Stimulated activated CD8-positive, alpha-beta memory T cell treated with anti-CD3 and anti-CD28 coated beads, Interleukin-15, amount 100 ng/mL, for 24 hours (primary cell): ENCODE measurements around the gene TMEM203.
A peak's percentile ranks its signal among the peaks of the same experiment; 100 is the strongest.

Source experiments
- DNase-seq: peaks from one replicate; pipeline ENCODE4 v3.0.0-alpha.2; 2020; ENCODE audit warnings: low read depth

TMEM203 gene

GRCh38 chr9:137194388-137194787 lies 11.1 kb downstream of the TMEM203 start:
- no peak for DNase-seq

DNA sequence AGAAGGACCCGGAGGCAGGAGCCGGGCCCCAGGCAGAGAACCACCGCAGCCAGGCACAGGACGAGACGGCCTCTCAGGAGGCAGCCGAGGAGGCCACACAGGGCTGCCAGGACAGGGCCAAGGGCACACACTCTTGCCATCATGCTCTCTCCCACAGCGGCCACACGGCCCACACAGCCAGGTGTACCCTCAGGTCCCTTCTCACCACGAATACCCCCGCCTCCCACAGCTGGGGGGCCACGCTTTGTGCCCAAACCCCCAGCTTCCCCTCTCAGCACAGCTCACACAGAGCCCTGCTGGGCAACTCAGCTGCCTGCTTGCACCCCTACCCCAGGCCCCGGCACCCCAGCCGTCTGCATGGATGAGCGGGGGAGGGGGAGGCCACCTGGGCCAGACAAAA lies 11.7 kb downstream of the TMEM203 start:
- DNase-seq = no peak

GRCh38 chr9:137192859-137193258 lies 12.6 kb downstream of the TMEM203 start:
- DNase-seq = no peak

- no peak for DNase-seq
These were observed 13.0 kb downstream of the TMEM203 start for GRCh38 chr9:137192448-137192780.

- DNase-seq = no peak
These were observed 13.6 kb downstream of the TMEM203 start for GRCh38 chr9:137191691-137192447.

- DNase-seq = no peak
These were observed 14.2 kb downstream of the TMEM203 start for GRCh38 chr9:137191245-137191644.

- DNase-seq = no peak
These were observed 15.1 kb downstream of the TMEM203 start for GRCh38 chr9:137190315-137190856.

DNA sequence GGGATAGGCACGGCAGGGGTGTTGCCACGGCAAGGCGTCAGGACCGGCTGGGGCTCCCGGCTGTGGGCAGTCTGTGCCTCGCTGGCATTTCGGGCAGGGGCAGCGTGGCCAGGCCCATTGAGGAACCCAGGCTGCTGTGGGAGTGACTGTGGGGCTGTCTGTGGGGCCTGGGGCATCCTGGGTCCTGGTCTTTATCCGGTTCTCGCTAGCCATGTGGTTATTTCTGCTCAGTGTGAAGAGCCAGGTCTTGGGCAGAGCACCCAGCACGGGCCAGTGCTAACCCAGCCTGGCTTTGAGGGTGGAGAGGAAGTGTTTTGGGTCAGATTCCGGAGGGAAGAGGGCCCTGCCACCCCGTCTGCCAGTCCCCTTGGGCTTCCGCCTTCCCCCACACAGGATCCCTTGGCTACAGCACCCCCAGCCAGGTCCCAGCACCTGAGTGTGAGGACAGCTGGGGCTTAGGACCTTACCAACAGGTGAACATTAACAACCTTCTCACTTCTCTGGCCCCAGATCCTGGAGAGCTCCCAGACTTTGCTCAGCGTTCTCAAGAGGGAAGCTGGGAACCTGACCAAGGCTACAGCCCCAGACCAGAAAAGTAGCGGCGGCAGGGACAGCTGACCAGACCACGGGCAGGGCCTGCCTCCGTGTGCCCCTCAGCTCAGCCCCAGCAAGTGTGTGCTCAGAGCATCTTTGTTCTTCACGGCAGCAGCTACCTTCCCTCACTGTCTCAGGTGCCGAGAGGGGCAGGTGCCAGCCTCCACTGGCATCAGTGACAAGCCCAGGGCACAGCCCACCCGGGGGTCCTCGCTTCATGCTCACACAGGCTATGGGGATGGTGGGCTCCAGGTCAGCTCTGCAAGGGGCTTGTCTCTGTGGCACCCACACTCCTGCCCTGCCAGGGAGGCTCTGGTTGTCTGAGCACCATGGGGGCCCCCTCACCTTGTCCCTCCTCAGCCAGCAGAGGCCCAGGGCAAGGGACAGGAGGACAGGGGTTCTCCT lies 15.9 kb downstream of the TMEM203 start:
- DNase-seq = no peak

DNA sequence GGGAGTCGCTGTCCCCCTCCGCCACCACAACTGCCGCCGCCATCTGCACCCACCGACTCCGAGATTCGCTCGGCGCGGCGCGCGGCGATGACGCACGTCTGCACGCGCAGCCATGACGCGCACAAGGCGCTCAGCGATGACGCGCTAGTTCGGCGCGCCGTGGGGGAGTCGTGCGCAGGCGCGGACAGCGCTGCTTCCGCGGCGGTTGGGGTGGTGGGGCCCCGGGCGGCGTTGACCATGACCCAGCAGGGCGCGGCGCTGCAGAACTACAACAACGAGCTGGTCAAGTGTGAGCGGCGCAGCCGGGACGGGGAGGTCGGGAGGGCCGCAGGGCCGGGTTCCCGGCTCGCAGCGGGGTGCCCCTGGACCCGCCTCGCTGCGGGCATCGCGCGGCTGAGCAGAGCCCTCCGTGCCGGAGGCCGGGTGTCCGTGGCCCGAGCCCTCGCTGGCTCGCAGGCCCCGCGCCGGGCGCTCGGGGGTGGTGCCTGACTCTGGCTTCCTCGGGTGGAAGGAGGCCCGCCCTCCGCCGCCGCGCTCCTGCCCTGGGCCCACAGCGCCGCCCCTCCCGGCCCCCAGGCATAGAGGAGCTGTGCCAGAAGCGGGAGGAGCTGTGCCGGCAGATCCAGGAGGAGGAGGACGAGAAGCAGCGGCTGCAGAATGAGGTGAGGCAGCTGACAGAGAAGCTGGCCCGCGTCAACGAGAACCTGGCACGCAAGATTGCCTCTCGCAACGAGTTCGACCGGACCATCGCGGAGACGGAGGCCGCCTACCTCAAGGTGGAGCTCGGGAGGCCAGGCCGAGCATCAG lies 16.8 kb downstream of the TMEM203 start, which contains the start of the genes ANAPC2 and SSNA1:
ANAPC2 (minus strand) TSS at position 71 of the 807 bp plus-strand sequence; CDS start at position 43, 28 bp downstream.
SSNA1 (plus strand) TSS at position 187 of the 807 bp plus-strand sequence; CDS start at position 238, 51 bp downstream.
- DNase-seq = peak; percentile 98

GRCh38 chr9:137188086-137188489 lies 17.4 kb downstream of the TMEM203 start:
- no peak for DNase-seq

- DNase-seq = no peak
These were observed 18.1 kb downstream of the TMEM203 start for GRCh38 chr9:137187386-137187785.

- DNase-seq = no peak
These were observed 19.1 kb downstream of the TMEM203 start for GRCh38 chr9:137186385-137186784.

- no peak for DNase-seq
These were observed 19.5 kb downstream of the TMEM203 start for GRCh38 chr9:137185921-137186320.

DNA sequence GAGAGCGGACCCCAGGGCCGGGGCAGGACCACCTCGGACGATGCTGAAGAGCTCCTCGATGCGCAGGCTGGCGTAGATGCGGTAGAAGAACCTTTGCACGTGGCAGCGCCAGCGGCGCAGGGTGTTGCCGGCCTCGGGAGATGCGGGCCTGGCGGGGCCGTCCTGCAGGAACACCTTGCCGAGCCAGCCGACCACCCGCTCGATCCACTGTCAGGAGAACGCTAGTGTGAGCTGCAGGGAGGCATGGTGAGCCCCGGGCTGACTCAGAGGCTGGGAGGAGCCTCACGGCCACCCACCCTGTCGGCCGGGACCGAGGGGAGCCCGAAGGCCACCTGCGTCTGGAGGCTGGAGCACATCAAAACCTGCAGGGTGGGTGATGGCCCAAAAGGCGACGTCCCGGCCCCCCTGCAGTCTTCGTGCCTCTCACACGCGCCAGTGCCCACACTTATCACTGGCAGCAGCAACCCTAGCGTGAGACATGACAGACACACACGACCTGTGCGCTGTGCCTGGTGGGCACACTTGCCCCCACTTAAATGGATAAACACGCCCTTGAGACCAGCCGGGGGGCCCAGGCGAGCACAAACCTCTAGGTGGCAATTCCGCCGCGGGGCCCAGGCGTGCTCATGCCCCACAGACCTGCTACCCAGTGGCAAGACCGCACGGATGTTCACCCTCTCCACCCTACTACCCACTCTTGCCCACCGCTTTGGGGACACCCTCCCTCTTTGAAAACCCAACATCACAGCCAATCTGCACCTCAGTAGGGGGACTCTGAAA lies 20.4 kb downstream of the TMEM203 start:
- no peak for DNase-seq

DNA sequence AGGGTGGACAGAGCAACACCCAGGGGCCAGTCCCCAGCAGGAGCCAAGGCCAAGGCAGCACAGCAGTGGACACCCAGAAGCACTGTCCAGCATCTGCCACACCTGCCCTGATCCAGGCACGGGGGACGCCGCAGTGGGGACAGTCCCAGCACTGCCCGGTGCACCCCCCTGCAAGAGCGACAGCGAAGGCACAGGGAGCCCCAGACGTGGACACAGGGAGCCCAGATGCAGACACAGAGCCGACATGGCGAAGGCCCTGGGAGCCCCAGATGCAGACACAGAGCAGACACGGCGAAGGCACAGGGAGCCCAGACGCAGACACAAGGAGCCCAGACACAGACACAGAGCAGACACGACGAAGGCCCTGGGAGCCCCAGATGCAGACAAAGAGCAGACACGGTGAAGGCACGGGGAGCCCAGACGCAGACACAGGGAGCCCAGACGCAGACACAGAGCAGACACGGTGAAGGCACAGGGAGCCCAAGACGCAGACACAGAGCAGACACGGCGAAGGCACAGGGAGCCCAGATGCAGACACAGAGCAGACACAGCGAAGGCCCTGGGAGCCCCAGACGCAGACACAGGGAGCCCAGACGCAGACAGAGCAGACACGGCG lies 21.4 kb downstream of the TMEM203 start:
- DNase-seq = no peak

DNA sequence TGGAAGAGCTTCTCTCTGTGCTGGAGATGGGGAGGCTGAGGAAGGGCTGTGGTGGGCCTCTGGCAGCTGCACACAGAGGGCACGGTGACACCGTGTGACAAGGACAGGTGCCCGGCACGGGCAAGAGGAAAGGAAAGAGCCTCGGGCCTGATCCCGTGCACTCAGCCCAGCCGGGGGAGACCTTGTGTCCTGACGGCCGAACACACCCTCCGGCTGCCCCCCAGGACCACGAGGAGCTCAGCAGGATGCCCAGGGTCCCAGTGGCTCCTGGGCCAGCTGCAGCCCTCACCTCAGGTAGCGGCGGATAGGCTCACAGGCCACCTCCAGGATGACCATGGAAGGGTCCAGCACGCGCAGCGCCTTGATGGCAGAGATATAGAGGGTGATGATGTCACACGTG lies 22.6 kb downstream of the TMEM203 start:
- no peak for DNase-seq

DNA sequence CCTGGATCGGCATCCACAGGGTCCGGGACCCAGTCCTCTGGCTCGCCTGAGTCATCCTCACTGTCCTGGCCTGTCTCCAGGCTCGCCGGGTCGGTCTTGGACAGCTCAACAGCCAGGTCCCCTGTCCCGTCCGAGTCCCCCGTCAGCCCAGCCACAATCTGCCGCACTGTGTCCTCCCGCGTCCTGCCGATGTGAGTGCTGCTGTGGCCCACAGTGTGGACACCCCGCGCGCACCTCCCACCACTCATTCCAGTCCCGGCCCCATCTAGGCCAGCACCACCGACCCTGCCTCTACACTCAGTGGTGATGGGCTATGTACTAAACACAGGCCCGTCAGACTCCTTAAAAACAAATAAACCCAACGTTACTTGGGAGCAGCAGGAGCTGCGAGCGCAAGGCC lies 23.8 kb downstream of the TMEM203 start:
- DNase-seq = no peak

DNA sequence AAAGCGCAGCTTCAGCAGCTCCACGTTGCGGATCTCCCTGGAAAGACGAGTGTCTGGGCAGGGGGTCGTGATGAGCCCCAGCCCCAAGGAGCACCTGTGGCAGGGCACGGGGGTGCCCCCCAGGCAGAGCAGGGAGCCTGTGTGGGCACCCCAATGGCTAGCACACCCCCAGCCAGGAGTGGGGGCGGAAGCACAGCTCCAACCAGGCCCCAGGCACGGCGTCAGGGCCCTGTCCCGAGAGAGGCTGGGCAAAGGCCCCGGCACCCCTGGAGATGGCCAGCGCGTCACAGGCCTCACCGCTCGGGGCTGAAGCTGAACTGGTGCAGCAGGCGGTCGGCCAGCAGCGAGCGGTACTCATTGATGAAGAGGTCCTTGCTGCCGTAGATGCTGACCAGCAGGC lies 25.0 kb downstream of the TMEM203 start:
- no peak for DNase-seq

DNA sequence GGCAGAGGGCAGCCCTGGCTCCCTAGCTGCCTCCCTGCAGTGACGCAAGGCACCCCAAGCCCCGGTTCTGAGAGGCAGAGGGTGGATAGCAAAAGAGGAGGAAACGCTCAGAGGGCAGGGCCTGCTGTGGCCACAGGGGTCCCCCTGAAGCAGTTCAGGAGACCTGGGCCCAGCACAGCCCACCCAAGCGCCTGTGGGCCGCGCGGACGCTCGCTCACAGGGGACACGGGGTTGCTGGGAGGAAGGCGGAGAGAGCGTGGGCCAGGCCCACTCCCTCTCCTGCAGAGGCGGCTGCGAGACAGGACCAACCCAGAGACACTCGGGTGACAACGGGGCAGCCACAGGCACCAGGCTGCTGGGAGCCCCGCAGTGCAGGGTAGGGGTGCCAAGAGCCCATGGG lies 25.7 kb downstream of the TMEM203 start:
- no peak for DNase-seq

- DNase-seq = no peak
These were observed 26.4 kb downstream of the TMEM203 start for GRCh38 chr9:137178939-137179630.
